ENCODE measurements around the gene OSBPL6.

DNA sequence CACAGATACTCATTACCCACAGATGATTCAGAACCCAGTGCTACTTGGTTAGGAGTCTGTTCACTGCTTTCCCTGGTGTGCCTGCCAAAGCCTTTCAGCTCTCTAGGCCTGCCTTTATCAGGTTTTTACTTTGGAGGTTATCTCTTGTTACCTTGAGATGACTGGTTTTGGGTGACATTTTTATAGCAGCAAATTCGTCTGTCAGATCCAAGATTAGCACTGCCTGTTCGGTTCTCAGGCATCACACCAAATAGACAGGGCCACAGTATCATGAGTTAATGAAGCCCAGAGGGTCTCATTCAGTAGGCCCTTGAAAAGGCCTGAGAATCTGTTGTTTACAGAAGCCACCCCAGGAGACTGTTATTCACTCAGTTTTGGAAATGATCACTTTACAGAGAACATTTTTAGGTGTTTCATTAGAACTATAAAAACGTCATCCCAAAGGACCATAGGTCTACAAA, 121.2 kb downstream of the OSBPL6 start:
- TF ChIP-seq, protein P1, sequence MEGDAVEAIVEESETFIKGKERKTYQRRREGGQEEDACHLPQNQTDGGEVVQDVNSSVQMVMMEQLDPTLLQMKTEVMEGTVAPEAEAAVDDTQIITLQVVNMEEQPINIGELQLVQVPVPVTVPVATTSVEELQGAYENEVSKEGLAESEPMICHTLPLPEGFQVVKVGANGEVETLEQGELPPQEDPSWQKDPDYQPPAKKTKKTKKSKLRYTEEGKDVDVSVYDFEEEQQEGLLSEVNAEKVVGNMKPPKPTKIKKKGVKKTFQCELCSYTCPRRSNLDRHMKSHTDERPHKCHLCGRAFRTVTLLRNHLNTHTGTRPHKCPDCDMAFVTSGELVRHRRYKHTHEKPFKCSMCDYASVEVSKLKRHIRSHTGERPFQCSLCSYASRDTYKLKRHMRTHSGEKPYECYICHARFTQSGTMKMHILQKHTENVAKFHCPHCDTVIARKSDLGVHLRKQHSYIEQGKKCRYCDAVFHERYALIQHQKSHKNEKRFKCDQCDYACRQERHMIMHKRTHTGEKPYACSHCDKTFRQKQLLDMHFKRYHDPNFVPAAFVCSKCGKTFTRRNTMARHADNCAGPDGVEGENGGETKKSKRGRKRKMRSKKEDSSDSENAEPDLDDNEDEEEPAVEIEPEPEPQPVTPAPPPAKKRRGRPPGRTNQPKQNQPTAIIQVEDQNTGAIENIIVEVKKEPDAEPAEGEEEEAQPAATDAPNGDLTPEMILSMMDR (IDR thresholded peaks at IDR 0.05; ENCODE audit: low read depth, low read length), result no peak
- no peak for TF ChIP-seq POLR2A (IDR thresholded peaks at IDR 0.05; ENCODE audit: extremely low read depth, insufficient read length)
- TF ChIP-seq, protein P2, sequence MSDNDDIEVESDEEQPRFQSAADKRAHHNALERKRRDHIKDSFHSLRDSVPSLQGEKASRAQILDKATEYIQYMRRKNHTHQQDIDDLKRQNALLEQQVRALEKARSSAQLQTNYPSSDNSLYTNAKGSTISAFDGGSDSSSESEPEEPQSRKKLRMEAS (IDR thresholded peaks at IDR 0.05; ENCODE audit: low read depth, low read length), result no peak
- no peak for TF ChIP-seq MYC (IDR thresholded peaks at IDR 0.05; ENCODE audit: low read depth, low read length)

Measured in NB4 (cell line).